ENCODE measurements around the gene TPGS1. TPM values are rescaled to one million over a fixed set of nuclear protein-coding genes. Genes with fewer than 3 reads are reported as not detected.

The TPGS1 gene
- total RNA-seq, 2 donors from 2014 or later, result 13.3 to 14.4 TPM

DNA sequence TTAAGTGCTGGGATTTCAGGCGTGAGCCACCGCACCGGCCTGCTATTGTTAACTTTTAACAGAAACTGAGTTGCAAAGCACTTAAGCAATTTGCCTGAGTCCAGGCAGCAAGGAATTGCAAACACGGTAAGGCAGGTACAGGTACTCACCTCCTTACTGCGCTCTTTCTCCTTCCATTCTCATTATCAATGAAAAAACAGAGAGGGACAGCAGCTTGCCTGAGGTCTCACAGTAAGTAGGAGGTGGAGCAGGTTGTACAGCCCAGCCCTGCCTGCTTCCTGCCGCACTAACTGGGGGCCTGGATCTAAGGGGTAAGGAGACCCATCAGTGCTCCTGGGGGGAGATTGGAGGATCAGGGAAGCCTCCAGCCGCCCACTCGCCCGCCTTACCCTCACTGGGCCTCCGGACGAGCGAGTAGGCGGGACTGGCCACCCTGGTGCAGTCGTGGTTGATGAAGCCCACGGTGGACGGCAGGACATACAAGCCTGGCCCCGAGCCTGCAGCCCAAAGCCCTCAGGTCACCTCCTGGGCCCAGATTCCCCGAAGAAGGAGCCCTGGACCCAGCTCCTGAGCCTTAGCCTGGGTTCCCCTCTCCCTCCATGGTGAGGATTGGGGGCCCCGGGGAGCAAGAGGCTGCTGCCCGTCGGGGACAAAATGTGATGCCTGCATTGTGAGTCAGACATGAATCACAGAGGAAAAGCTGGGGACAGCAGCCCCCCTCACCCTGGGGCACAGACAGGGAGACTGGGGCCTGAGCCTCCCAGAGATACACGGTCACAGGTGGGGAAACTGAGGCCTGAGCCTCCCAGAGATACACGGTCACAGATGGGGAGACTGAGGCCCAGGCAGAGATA, 35.1 kb upstream of the TPGS1 start:
- Histone ChIP-seq H3K4me3 (no peak overlapping the region), H3K4me1 (no peaks in the 10 kb centered on the region), H3K9ac (ENCODE audit: low read depth in 2 of 2, low read length in 2 of 2) (no peak overlapping the region), H3K27me3 (no peaks in the 10 kb centered on the region), H3K27ac (no peak overlapping the region), H3K9me3 (no peaks in the 10 kb centered on the region), H3K36me3 (no peaks in the 10 kb centered on the region)
- no peak for DNase-seq
- TF ChIP-seq, protein P1, sequence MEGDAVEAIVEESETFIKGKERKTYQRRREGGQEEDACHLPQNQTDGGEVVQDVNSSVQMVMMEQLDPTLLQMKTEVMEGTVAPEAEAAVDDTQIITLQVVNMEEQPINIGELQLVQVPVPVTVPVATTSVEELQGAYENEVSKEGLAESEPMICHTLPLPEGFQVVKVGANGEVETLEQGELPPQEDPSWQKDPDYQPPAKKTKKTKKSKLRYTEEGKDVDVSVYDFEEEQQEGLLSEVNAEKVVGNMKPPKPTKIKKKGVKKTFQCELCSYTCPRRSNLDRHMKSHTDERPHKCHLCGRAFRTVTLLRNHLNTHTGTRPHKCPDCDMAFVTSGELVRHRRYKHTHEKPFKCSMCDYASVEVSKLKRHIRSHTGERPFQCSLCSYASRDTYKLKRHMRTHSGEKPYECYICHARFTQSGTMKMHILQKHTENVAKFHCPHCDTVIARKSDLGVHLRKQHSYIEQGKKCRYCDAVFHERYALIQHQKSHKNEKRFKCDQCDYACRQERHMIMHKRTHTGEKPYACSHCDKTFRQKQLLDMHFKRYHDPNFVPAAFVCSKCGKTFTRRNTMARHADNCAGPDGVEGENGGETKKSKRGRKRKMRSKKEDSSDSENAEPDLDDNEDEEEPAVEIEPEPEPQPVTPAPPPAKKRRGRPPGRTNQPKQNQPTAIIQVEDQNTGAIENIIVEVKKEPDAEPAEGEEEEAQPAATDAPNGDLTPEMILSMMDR (IDR thresholded peaks at IDR 0.05), result no peak
- intact Hi-C loops (cut with DNase I), result loop anchor here (10.0 kb wide), 1 partner anchor 87 kb away; no protein-coding TSS in a partner anchor

DNA sequence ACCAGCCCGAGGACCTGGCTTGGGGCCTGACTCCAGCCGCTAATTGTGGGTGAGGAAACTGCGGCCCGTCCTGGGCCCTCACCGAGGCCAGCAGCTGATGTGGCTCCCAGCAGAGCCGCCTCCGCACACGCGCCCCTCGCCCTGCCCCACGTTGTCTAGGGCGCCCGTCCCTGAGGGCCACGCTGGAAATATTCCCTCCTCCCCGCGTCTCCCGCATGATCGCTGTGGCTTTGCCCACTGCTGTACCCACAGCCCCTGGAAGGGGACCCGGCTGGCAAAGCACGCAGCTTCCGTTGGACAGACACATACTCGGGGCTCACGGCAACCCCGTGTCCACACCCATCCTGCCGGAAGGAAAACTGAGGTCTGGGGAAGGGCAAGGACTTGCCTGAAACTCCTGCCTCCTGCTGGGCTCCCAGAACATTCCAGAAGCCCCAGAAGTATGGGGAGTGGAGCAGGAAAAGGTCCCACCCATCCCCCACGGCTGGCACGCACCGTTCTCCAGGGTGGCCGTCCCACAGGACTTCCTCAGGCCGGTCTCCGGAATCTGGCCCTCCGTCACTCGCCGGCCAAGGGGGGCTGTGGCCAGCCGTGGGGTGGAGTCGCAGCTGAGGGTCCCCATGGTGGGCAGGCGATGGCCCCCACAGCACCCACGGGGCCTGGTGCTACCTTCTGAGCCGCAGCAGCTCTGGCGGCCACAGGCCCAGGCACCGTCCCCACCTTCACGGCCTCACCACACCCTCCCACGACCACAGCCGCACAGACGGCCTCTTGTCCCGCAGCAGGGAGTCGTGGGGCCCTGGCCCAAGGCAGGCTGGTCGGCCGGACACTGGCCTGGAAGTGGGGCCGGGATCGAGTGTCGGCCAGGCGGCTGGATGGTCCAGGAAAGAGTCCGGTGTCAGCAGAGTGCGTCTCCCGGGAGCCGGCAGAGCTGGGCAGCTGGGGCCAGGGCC, 32.9 kb upstream of the TPGS1 start:
- Histone ChIP-seq H3K27me3 (no peaks in the 10 kb centered on the region), H3K9me3 (no peaks in the 10 kb centered on the region), H3K9ac (ENCODE audit: low read depth in 2 of 2, low read length in 2 of 2) (no peak overlapping the region), H3K4me1 (no peaks in the 10 kb centered on the region), H3K27ac (no peak overlapping the region), H3K36me3 (no peaks in the 10 kb centered on the region), H3K4me3 (no peak overlapping the region)
- TF ChIP-seq, protein P1 (IDR thresholded peaks at IDR 0.05), result no peak
- intact Hi-C loops (cut with DNase I), result loop anchor here (10.0 kb wide), 1 partner anchor 90 kb away; no protein-coding TSS in a partner anchor
- no peak for DNase-seq

DNA sequence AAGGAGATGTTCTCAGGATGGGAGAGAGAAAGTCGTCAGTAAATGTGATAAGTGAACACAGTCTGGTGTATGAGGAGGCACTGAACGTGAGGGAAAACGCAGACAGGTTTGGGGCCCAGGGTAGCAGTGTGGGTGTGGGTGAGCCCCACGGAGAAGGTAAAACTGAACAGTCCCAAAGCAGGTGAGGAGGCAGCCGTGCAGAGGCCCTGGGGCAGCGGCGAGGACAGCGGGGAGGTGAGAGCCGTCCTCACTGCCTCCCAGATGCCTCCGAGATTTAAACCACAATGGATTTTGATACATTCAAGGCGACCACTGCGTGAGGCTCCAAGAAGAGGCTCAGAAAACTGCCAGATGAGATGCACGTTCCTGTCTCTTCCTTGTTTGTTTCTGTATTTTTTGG, 31.9 kb upstream of the TPGS1 start:
- TF ChIP-seq, protein P1 (IDR thresholded peaks at IDR 0.05), result no peak
- H3K9ac ChIP-seq (ENCODE audit: low read depth in 2 of 2, low read length in 2 of 2), result no peak overlapping the region
- DNase-seq, result no peak
- H3K4me1 ChIP-seq, result no peaks in the 10 kb centered on the region
- no peaks in the 10 kb centered on the region for H3K36me3 ChIP-seq
- no peak overlapping the region for H3K4me3 ChIP-seq
- no peaks in the 10 kb centered on the region for H3K27me3 ChIP-seq
- H3K9me3 ChIP-seq, result no peaks in the 10 kb centered on the region
- H3K27ac ChIP-seq, result no peak overlapping the region
- intact Hi-C loops (cut with DNase I), result loop anchor here (10.0 kb wide), 1 partner anchor 91 kb away; no protein-coding TSS in a partner anchor

DNA sequence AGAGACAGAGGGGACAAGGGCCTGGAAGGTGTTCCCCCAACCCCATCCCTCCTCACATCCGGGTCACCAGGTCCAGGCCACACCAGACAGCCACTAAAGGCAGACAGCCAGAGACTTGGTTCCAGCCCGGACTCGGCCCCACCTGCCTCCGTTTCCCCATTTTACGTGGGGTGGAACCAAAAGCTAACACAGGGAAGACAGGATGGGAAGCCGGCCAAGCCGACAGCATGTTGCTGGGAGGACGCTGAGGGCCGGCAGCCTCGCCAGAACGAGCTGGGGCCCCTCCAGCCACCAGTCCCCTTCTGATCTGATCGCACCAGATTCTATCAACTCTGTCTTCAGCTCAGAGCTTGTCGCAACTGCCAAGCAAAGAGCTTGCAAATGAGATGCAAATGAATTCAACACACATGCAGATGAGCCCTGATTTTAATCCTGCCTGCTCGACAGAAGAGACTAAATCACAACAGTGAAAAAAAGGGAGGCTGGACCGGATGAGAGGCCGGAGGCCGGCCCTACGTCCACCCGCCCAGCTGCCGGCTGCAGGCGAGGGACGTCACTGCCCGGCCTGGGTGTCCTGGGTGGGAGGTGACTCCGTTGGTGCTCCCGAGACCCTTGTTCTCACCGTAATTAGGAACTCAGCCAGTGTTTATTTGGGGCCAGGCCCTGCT, 28.9 kb upstream of the TPGS1 start:
- TF ChIP-seq, protein P1 (IDR thresholded peaks at IDR 0.05), result no peak
- intact Hi-C loops (cut with DNase I), result loop anchor here (10.0 kb wide), 1 partner anchor 94 kb away; no protein-coding TSS in a partner anchor
- H3K36me3 ChIP-seq, result no peaks in the 10 kb centered on the region
- H3K9ac ChIP-seq (ENCODE audit: low read depth in 2 of 2, low read length in 2 of 2), result no peak overlapping the region
- DNase-seq, result no peak
- H3K4me3 ChIP-seq, result no peak overlapping the region
- H3K27me3 ChIP-seq, result no peaks in the 10 kb centered on the region
- H3K4me1 ChIP-seq, result no peaks in the 10 kb centered on the region
- H3K9me3 ChIP-seq, result no peaks in the 10 kb centered on the region
- no peak overlapping the region for H3K27ac ChIP-seq

DNA sequence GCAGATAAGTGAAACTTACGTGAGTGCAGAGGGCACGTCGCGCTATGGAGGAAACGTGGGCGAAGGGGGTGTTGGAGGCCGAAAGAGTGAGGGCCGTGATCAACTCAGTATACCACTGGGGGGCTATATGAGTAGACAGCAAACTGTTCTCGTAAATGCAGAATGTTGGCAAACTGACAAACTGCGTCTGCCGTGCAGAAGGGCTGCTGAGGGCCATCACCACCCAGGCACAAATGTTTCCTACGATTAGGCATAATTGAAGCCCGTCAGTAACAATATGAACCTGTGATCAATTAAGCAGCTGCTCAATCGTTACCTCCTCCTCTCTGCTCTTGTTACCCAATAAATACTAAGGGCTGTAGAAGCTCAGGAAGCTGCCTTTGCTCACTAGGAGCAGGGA, 28.3 kb upstream of the TPGS1 start:
- Histone ChIP-seq H3K9me3 (no peaks in the 10 kb centered on the region), H3K4me3 (no peak overlapping the region), H3K27ac (no peak overlapping the region), H3K4me1 (no peaks in the 10 kb centered on the region), H3K27me3 (no peaks in the 10 kb centered on the region), H3K36me3 (no peaks in the 10 kb centered on the region), H3K9ac (ENCODE audit: low read depth in 2 of 2, low read length in 2 of 2) (no peak overlapping the region)
- TF ChIP-seq, protein P1 (IDR thresholded peaks at IDR 0.05), result no peak
- DNase-seq, result no peak
- intact Hi-C loops (cut with DNase I), result loop anchor here (10.0 kb wide), 1 partner anchor 94 kb away; no protein-coding TSS in a partner anchor

Data from colonic mucosa (tissue), 4 donors.